Osteoblast (primary cell): ENCODE data around the gene SNX9. TPM values are rescaled to one million over a fixed set of nuclear protein-coding genes. Genes with fewer than 3 reads are reported as not detected.

ENCODE experiments used
- DNase-seq: peaks from one replicate; pipeline ENCODE4 v3.0.0; 2011; ENCODE audit warnings: low spot score, mixed read lengths; ENCODE audit not compliant: insufficient read length; ENCODE audit errors: missing footprints
- H2AFZ ChIP-seq: 2 replicates; pipeline ENCODE4 v1.6.0; 2011; ENCODE audit warnings: mild to moderate bottlenecking, low read length
- H3K27ac ChIP-seq: 2 replicates; pipeline ENCODE4 v1.5.1; 2011; ENCODE audit warnings: mild to moderate bottlenecking, low read depth, low read length, moderate library complexity
- H3K27me3 ChIP-seq: 2 replicates; pipeline ENCODE4 v1.6.0; 2012; ENCODE audit warnings: mild to moderate bottlenecking, control low read depth, inconsistent platforms, low read length, moderate library complexity; ENCODE audit not compliant: insufficient read depth
- H3K36me3 ChIP-seq: 2 replicates; pipeline ENCODE4 v1.5.1; 2011; ENCODE audit warnings: mild to moderate bottlenecking, low read length, control low read depth, moderate library complexity; ENCODE audit not compliant: insufficient read depth
- H3K4me1 ChIP-seq: 2 replicates; pipeline ENCODE4 v1.5.1; 2011; ENCODE audit warnings: mild to moderate bottlenecking, low read length, control low read depth, moderate library complexity; ENCODE audit not compliant: insufficient read depth
- H3K4me2 ChIP-seq: 2 replicates; pipeline ENCODE4 v1.6.0; 2011; ENCODE audit warnings: mild to moderate bottlenecking, low read length; ENCODE audit not compliant: insufficient read depth
- H3K4me3 ChIP-seq: fragments of 200-600 bp; sonication (generic); 3 replicates; pipeline ENCODE4 v1.5.1; 2012; ENCODE audit warnings: mild to moderate bottlenecking, low read length, inconsistent platforms; ENCODE audit not compliant: insufficient read depth
- H3K79me2 ChIP-seq: 2 replicates; pipeline ENCODE4 v1.6.0; 2012; ENCODE audit warnings: mild to moderate bottlenecking, low read length, control low read depth, inconsistent platforms; ENCODE audit not compliant: insufficient read depth
- H3K9me3 ChIP-seq: 2 replicates; pipeline ENCODE4 v1.5.1; 2011; ENCODE audit warnings: low read depth, low read length, control low read depth
- H4K20me1 ChIP-seq: 2 replicates; pipeline ENCODE4 v1.6.0; 2012; ENCODE audit warnings: mild to moderate bottlenecking, low read length, control low read depth; ENCODE audit not compliant: insufficient read depth
- CTCF ChIP-seq: IDR thresholded peaks from 2 replicates; pipeline ENCODE4 v1.5.1; 2011; ENCODE audit warnings: mild to moderate bottlenecking, low read depth, low read length, moderate library complexity; ENCODE audit errors: extremely low read depth
- total RNA-seq: library from RNA; depleted of rRNA; stranded (reverse); fragments of >200 nt; gene quantifications from 2 replicates; pipeline ENCODE4 v1.2.3, GENCODE V29; 2012

The SNX9 gene
- total RNA-seq, 1 donor, result 147 TPM

- Histone ChIP-seq H3K4me2 (peak overlapping the region; percentile 5), H3K79me2 (peaks cover 99% of the 10 kb centered on the region), H3K9me3 (no peaks in the 10 kb centered on the region), H3K4me3 (no peak overlapping the region), H2AFZ (no peak overlapping the region), H4K20me1 (peaks cover 75% of the 10 kb centered on the region), H3K27me3 (no peaks in the 10 kb centered on the region), H3K4me1 (peaks cover 26% of the 10 kb centered on the region), H3K36me3 (no peaks in the 10 kb centered on the region), H3K27ac (no peak overlapping the region)
- TF ChIP-seq CTCF, result no peak
- no peak for DNase-seq
Measured at GRCh38 chr6:157845493-157846259, 22.6 kb downstream of the SNX9 start.

- peaks cover under 1% of the 10 kb centered on the region for H3K9me3 ChIP-seq
- no peak overlapping the region for H2AFZ ChIP-seq
- H3K27me3 ChIP-seq, result no peaks in the 10 kb centered on the region
- no peak overlapping the region for H3K4me2 ChIP-seq
- H3K79me2 ChIP-seq, result peaks cover 98% of the 10 kb centered on the region
- no peak for DNase-seq
- no peak overlapping the region for H3K27ac ChIP-seq
- TF ChIP-seq CTCF, result no peak
- peaks cover 67% of the 10 kb centered on the region for H4K20me1 ChIP-seq
- H3K4me3 ChIP-seq, result no peak overlapping the region
- peaks cover 18% of the 10 kb centered on the region for H3K4me1 ChIP-seq
- H3K36me3 ChIP-seq, result no peaks in the 10 kb centered on the region
Measured at GRCh38 chr6:157847846-157848245, 24.8 kb downstream of the SNX9 start.

- H4K20me1 ChIP-seq, result peaks cover 68% of the 10 kb centered on the region
- no peak overlapping the region for H3K4me3 ChIP-seq
- peaks cover 3% of the 10 kb centered on the region for H3K9me3 ChIP-seq
- H3K79me2 ChIP-seq, result peaks cover 98% of the 10 kb centered on the region
- H3K27ac ChIP-seq, result no peak overlapping the region
- no peak for TF ChIP-seq CTCF
- H3K36me3 ChIP-seq, result peaks cover 4% of the 10 kb centered on the region
- H3K4me2 ChIP-seq, result no peak overlapping the region
- H3K4me1 ChIP-seq, result peaks cover 18% of the 10 kb centered on the region
- H2AFZ ChIP-seq, result no peak overlapping the region
- no peak for DNase-seq
- H3K27me3 ChIP-seq, result no peaks in the 10 kb centered on the region
Measured at GRCh38 chr6:157848693-157849092, 25.6 kb downstream of the SNX9 start.

GRCh38 chr6:157849288-157850017 lies 26.4 kb downstream of the SNX9 start:
- TF ChIP-seq CTCF, result no peak
- Histone ChIP-seq H3K27ac (no peak overlapping the region), H3K79me2 (peaks cover 99% of the 10 kb centered on the region), H3K27me3 (no peaks in the 10 kb centered on the region), H3K4me1 (peaks cover 13% of the 10 kb centered on the region), H3K4me3 (no peak overlapping the region), H2AFZ (no peak overlapping the region), H4K20me1 (peaks cover 76% of the 10 kb centered on the region), H3K36me3 (peaks cover 8% of the 10 kb centered on the region), H3K4me2 (no peak overlapping the region), H3K9me3 (peaks cover 3% of the 10 kb centered on the region)
- DNase-seq, result no peak
